HL-60 (cell line): ENCODE results near the gene CCNT1.

Source experiments
- CTCF ChIP-seq: IDR thresholded peaks from one replicate; pipeline ENCODE4 v1.5.1; 2011; ENCODE audit warnings: low read length, control low read depth, inconsistent platforms; ENCODE audit not compliant: insufficient read depth
- GABPA ChIP-seq: IDR thresholded peaks from 2 replicates; pipeline ENCODE4 v1.6.1; 2012; ENCODE audit warnings: low read depth
- POLR2AphosphoS5 ChIP-seq: IDR thresholded peaks from 2 replicates; pipeline ENCODE4 v1.6.1; 2012; ENCODE audit warnings: low read depth
- REST ChIP-seq: IDR thresholded peaks from 2 replicates; pipeline ENCODE4 v1.6.1; 2012; ENCODE audit warnings: low read depth; ENCODE audit not compliant: insufficient replicate concordance
- SPI1 ChIP-seq: IDR thresholded peaks from 2 replicates; pipeline ENCODE4 v1.6.1; 2012; ENCODE audit warnings: low read depth, mild to moderate bottlenecking, borderline replicate concordance

GRCh38 chr12:48640428-48640827 is 76.1 kb downstream of the CCNT1 start:
- no peak for TF ChIP-seq CTCF
- TF ChIP-seq POLR2AphosphoS5, result no peak
- TF ChIP-seq GABPA, result no peak
- TF ChIP-seq REST, result no peak
- TF ChIP-seq SPI1, result no peak
